Measurements from ENCODE around the gene GPC6. TPM values are rescaled to one million over a fixed set of nuclear protein-coding genes. Genes with fewer than 3 reads are reported as not detected.

Gene GPC6
- total RNA-seq, 4 donors from 2014 or later, result 13.7 to 21.7 (median 16.5) TPM

- Histone ChIP-seq H3K27ac (no peak overlapping the region), H3K9me3 (no peaks in the 10 kb centered on the region), H3K4me1 (no peaks in the 10 kb centered on the region), H3K36me3 (no peaks in the 10 kb centered on the region), H3K4me3 (no peak overlapping the region), H3K27me3 (no peaks in the 10 kb centered on the region)
- 43 to 56% methylated on average over 2 of the region's 2 CpGs for WGBS, 2 donors (ENCODE audit: low coverage in 1 of 2)
- ATAC-seq, result no peak
- TF ChIP-seq POLR2A (IDR thresholded peaks at IDR 0.05), result no peak
- TF ChIP-seq, protein P1, sequence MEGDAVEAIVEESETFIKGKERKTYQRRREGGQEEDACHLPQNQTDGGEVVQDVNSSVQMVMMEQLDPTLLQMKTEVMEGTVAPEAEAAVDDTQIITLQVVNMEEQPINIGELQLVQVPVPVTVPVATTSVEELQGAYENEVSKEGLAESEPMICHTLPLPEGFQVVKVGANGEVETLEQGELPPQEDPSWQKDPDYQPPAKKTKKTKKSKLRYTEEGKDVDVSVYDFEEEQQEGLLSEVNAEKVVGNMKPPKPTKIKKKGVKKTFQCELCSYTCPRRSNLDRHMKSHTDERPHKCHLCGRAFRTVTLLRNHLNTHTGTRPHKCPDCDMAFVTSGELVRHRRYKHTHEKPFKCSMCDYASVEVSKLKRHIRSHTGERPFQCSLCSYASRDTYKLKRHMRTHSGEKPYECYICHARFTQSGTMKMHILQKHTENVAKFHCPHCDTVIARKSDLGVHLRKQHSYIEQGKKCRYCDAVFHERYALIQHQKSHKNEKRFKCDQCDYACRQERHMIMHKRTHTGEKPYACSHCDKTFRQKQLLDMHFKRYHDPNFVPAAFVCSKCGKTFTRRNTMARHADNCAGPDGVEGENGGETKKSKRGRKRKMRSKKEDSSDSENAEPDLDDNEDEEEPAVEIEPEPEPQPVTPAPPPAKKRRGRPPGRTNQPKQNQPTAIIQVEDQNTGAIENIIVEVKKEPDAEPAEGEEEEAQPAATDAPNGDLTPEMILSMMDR (IDR thresholded peaks at IDR 0.05), result no peak
- TF ChIP-seq POLR2AphosphoS5 (IDR thresholded peaks at IDR 0.05), result no peak
Measured at GRCh38 chr13:93872786-93873347, 646.3 kb downstream of the GPC6 start.

- WGBS, 2 donors (ENCODE audit: low coverage in 1 of 2), result 94 to 100% methylated on average over 1 of the region's 1 CpG
- peaks cover 0 to 11% (median 0%) of the 10 kb centered on the region in 3 donors for H3K9me3 ChIP-seq
- H3K4me3 ChIP-seq, result no peak overlapping the region
- TF ChIP-seq POLR2A (IDR thresholded peaks at IDR 0.05) (no peak), POLR2AphosphoS5 (IDR thresholded peaks at IDR 0.05) (no peak), EP300 (IDR thresholded peaks at IDR 0.05) (no peak)
- TF ChIP-seq, protein P1 (IDR thresholded peaks at IDR 0.05), result no peak
- H3K27me3 ChIP-seq, result no peaks in the 10 kb centered on the region
- H3K27ac ChIP-seq, result no peak overlapping the region
- H3K4me1 ChIP-seq, result no peaks in the 10 kb centered on the region
- no peaks in the 10 kb centered on the region for H3K36me3 ChIP-seq
- ATAC-seq, result no peak
Measured at GRCh38 chr13:93875547-93875946, 648.9 kb downstream of the GPC6 start.

GRCh38 chr13:93876236-93876635, 649.6 kb downstream of the GPC6 start:
- H3K27me3 ChIP-seq, result no peaks in the 10 kb centered on the region
- 82% methylated on average over 3 of the region's 3 CpGs for WGBS, 2 donors (ENCODE audit: low coverage in 1 of 2)
- no peak overlapping the region for H3K4me3 ChIP-seq
- TF ChIP-seq POLR2A (IDR thresholded peaks at IDR 0.05) (no peak), POLR2AphosphoS5 (IDR thresholded peaks at IDR 0.05) (no peak), EP300 (IDR thresholded peaks at IDR 0.05) (no peak)
- TF ChIP-seq, protein P1 (IDR thresholded peaks at IDR 0.05), result no peak
- peaks cover 0 to 11% (median 0%) of the 10 kb centered on the region in 3 donors for H3K9me3 ChIP-seq
- H3K36me3 ChIP-seq, result no peaks in the 10 kb centered on the region
- no peak overlapping the region for H3K27ac ChIP-seq
- no peaks in the 10 kb centered on the region for H3K4me1 ChIP-seq
- no peak for ATAC-seq

DNA sequence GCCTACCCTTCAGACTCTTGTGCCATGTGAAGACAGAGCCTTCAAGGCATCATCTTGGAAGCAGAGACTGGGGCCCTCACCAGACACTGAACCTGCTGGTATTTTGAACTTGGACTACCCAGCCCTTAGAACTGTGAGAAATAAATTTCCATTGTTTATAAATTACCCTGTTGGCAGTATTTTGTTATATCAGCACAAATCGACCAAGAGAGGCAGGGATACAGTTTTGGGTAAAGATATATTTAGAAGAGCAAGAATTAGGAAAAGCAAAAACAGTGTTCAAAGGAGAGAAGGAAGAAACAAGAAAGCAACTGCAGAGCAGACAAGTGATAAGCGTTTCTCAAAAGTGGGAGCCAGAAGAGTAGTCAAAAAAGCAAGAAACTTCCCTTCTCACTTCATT, 652.1 kb downstream of the GPC6 start:
- Histone ChIP-seq H3K4me1 (no peaks in the 10 kb centered on the region), H3K27me3 (no peaks in the 10 kb centered on the region), H3K4me3 (no peak overlapping the region), H3K27ac (no peak overlapping the region), H3K9me3 (peaks cover 0 to 11% (median 0%) of the 10 kb centered on the region in 3 donors), H3K36me3 (no peaks in the 10 kb centered on the region)
- TF ChIP-seq POLR2AphosphoS5 (IDR thresholded peaks at IDR 0.05), result no peak
- TF ChIP-seq POLR2A (IDR thresholded peaks at IDR 0.05), result no peak
- TF ChIP-seq EP300 (IDR thresholded peaks at IDR 0.05), result no peak
- TF ChIP-seq, protein P1 (IDR thresholded peaks at IDR 0.05), result no peak
- WGBS, 2 donors (ENCODE audit: low coverage in 1 of 2), result 83 to 88% methylated on average over 2 of the region's 2 CpGs
- ATAC-seq, result no peak

DNA sequence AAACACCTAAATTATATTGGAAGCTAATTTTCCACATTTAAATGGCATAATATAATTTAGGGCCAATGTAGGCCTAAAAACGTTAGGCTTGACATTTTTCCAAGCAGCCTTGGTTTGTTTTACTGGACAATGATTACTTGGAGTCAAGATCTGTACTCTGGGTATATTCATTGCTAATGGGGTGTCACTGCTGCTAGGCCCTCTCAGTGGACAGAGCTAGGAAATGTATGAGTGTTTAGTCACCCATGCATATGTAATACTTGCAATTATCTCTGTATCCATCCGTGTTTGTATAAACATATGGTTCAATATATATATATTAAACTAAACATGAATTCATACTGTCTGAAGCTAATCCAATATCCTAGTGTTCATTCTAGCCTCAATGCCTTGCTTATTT, 654.8 kb downstream of the GPC6 start:
- WGBS, 2 donors (ENCODE audit: low coverage in 1 of 2), result 30 to 47% methylated on average over 2 of the region's 2 CpGs
- no peak for ATAC-seq
- Histone ChIP-seq H3K4me3 (no peak overlapping the region), H3K27me3 (no peaks in the 10 kb centered on the region), H3K36me3 (no peaks in the 10 kb centered on the region), H3K27ac (no peak overlapping the region), H3K4me1 (no peaks in the 10 kb centered on the region), H3K9me3 (peaks cover 0 to 11% (median 0%) of the 10 kb centered on the region in 3 donors)
- no peak for TF ChIP-seq POLR2AphosphoS5 (IDR thresholded peaks at IDR 0.05)
- TF ChIP-seq POLR2A (IDR thresholded peaks at IDR 0.05), result no peak
- TF ChIP-seq EP300 (IDR thresholded peaks at IDR 0.05), result no peak
- TF ChIP-seq, protein P1 (IDR thresholded peaks at IDR 0.05), result no peak
